Measurements from ENCODE around the gene WDR4. TPM values are rescaled to one million over a fixed set of nuclear protein-coding genes. Genes with fewer than 3 reads are reported as not detected.
"Not testable (repeated sequence)": the region's sequence is repeated elsewhere in the genome, so short reads cannot be mapped to it uniquely, and the experiment has no call there.

Gene WDR4
- total RNA-seq (10 to 100 TPM; 14.6 to 30.7 TPM), polyA plus RNA-seq (ENCODE audit: insufficient read length in 6 of 6) (10 to 100 TPM; 10.3 to 14.4 (median 11.2) TPM)
- long read RNA-seq, donor 1, partial matches to known transcripts, result 75 of 95 reads
- long read RNA-seq, donor 1, other reads (novel, unspliced or antisense), result 19 of 95 reads
- long read RNA-seq, donor 2, partial matches to known transcripts, result 0 of 2 reads
- long read RNA-seq, donor 2, other reads (novel, unspliced or antisense), result 0 of 2 reads
- long read RNA-seq, donor 3, partial matches to known transcripts, result 0 of 1 reads
- long read RNA-seq, donor 3, other reads (novel, unspliced or antisense), result 0 of 1 reads
- long read RNA-seq, donor 4, partial matches to known transcripts, result 1 of 6 reads
- long read RNA-seq, donor 4, other reads (novel, unspliced or antisense), result 1 of 6 reads
- long read RNA-seq, donor 5, partial matches to known transcripts, result 0 of 1 reads
- long read RNA-seq, donor 5, other reads (novel, unspliced or antisense), result 0 of 1 reads
- long read RNA-seq, donor 6, result 0 reads
- long read RNA-seq, donor 7, partial matches to known transcripts, result 0 of 1 reads
- long read RNA-seq, donor 7, other reads (novel, unspliced or antisense), result 0 of 1 reads
- long read RNA-seq, donor 8, partial matches to known transcripts, result 0 of 4 reads
- long read RNA-seq, donor 8, other reads (novel, unspliced or antisense), result 0 of 4 reads
- long read RNA-seq, donor 9, result 0 reads
- long read RNA-seq, donor 10, partial matches to known transcripts, result 1 of 10 reads
- long read RNA-seq, donor 10, other reads (novel, unspliced or antisense), result 5 of 10 reads
- long read RNA-seq, donor 11, partial matches to known transcripts, result 137 of 160 reads
- long read RNA-seq, donor 11, other reads (novel, unspliced or antisense), result 22 of 160 reads
- long read RNA-seq, donor 12, partial matches to known transcripts, result 0 of 2 reads
- long read RNA-seq, donor 12, other reads (novel, unspliced or antisense), result 0 of 2 reads

GRCh38 chr21:42878993-42879787 is at the start of gene WDR4:
TSS of gene WDR4 (minus strand) at chr21:42879539. CDS start at chr21:42879495, 44 bp downstream.
- H3K4me3 ChIP-seq, result peak within 1 kb of the TSS; percentile 91 to 99
- intact Hi-C loops (cut with DNase I), result no loop called here
- ATAC-seq, result peak; percentile 98

GRCh38 chr21:42927474-42928200 is 48.3 kb upstream of the WDR4 start:
- H3K9me3 ChIP-seq; H3K27ac ChIP-seq; H3K4me3 ChIP-seq; intact Hi-C loops (cut with DNase I); H3K36me3 ChIP-seq; H3K4me1 ChIP-seq; H3K27me3 ChIP-seq; ATAC-seq: not testable (repeated sequence)
- DNase-seq, result peak in 1 of 4 donors; percentile 57

More at GRCh38 chr21:42878993-42879787, at the start of gene WDR4:
- peaks cover 13 to 24% of the 10 kb centered on the region in 2 donors for H3K4me1 ChIP-seq
- H3K9me3 ChIP-seq, result no peaks in the 10 kb centered on the region
- DNase-seq, result peak; percentile 96 to 99 (median 98)
- no peak for TF ChIP-seq CTCF (IDR thresholded peaks at IDR 0.05)
- peaks cover 0 to 25% of the 10 kb centered on the region in 2 donors for H3K36me3 ChIP-seq
- H3K27ac ChIP-seq, result peak within 1 kb of the TSS; percentile 70 to 91
- H3K27me3 ChIP-seq, result no peaks in the 10 kb centered on the region

GRCh38 chr21:42925114-42925926 is 46.0 kb upstream of the WDR4 start, which contains the start of gene ERVH48-1:
TSS of gene ERVH48-1 (minus strand) at chr21:42925630. CDS start at chr21:42919006, 6,624 bp downstream.
- intact Hi-C loops (cut with DNase I), result no loop called here
- DNase-seq, result peak in 2 of 4 donors; percentile 18 to 41
- Histone ChIP-seq H3K4me1 (peaks cover 0 to 9% of the 10 kb centered on the region in 2 donors), H3K4me3 (no peak within 1 kb of the TSS), H3K27ac (no peak within 1 kb of the TSS), H3K27me3 (no peaks in the 10 kb centered on the region), H3K9me3 (no peaks in the 10 kb centered on the region), H3K36me3 (no peaks in the 10 kb centered on the region)
- TF ChIP-seq CTCF (IDR thresholded peaks at IDR 0.05), result no peak
- ATAC-seq, result no peak

GRCh38 chr21:42924433-42924751 is 45.1 kb upstream of the WDR4 start:
- ATAC-seq (no peak), DNase-seq (no peak)
- no peak for TF ChIP-seq CTCF (IDR thresholded peaks at IDR 0.05)
- intact Hi-C loops (cut with DNase I), result no loop called here
- peaks cover 0 to 9% of the 10 kb centered on the region in 2 donors for H3K4me1 ChIP-seq
- no peaks in the 10 kb centered on the region for H3K9me3 ChIP-seq
- no peak overlapping the region for H3K27ac ChIP-seq
- no peaks in the 10 kb centered on the region for H3K27me3 ChIP-seq
- no peak overlapping the region for H3K4me3 ChIP-seq
- no peaks in the 10 kb centered on the region for H3K36me3 ChIP-seq
